Endothelial cell of umbilical vein (primary cell): ENCODE measurements around the gene ANGPTL4.
"Not testable (repeated sequence)": the region's sequence is repeated elsewhere in the genome, so short reads cannot be mapped to it uniquely, and the experiment has no call there.

Source experiments
- CTCF ChIP-seq, 2 donors: IDR thresholded peaks; 1 replicate in 1 of 2; 2 replicates in 1 of 2; pipeline ENCODE4 v1.5.1; 2011; ENCODE audit warnings: low read length in 2 of 2, mild to moderate bottlenecking in 2 of 2, moderate library complexity in 2 of 2, control low read depth in 1 of 2, inconsistent platforms in 1 of 2, low read depth in 1 of 2; ENCODE audit not compliant: insufficient read depth in 1 of 2; ENCODE audit errors: extremely low read depth in 1 of 2
- EZH2 ChIP-seq: IDR thresholded peaks from 2 replicates; pipeline ENCODE4 v1.6.1; 2012; ENCODE audit warnings: borderline replicate concordance, low read depth, mild to moderate bottlenecking, moderate library complexity, low read length, inconsistent platforms; ENCODE audit not compliant: severe bottlenecking
- JUN ChIP-seq: IDR thresholded peaks from 2 replicates; pipeline ENCODE4 v1.6.1; 2011; ENCODE audit warnings: borderline replicate concordance, low read depth; ENCODE audit not compliant: insufficient read length, insufficient read depth

GRCh38 chr19:8386419-8386818, 22.5 kb downstream of the ANGPTL4 start:
- TF ChIP-seq CTCF (IDR thresholded peaks at IDR 0.05; ENCODE audit: extremely low read depth in 1 of 2, insufficient read depth in 1 of 2, low read depth in 1 of 2, low read length in 2 of 2); EZH2; JUN: not testable (repeated sequence)
